WTC11 (cell line): ENCODE measurements around the gene SIRT2. TPM values are rescaled to one million over a fixed set of nuclear protein-coding genes. Genes with fewer than 3 reads are reported as not detected.

Experiments
- ATAC-seq: fragments of 200-7000 bp; cut with Tn5 transposase; 2 replicates; pipeline ENCODE4 v1.10.0; 2021; ENCODE audit warnings: mild to moderate bottlenecking, moderate library complexity
- CTCF ChIA-PET: fragments of 300-600 bp; sonication (Branson Sonifier 250); formaldehyde crosslinking; loops from one replicate; lab custom pipeline; 2021; ENCODE audit warnings: antibody characterized with exemption; lab: Charles Lee
- POLR2A ChIA-PET: fragments of 350-600 bp; sonication (Branson Sonifier 250); formaldehyde crosslinking; loops from one replicate; lab custom pipeline; 2021; ENCODE audit warnings: antibody characterized with exemption; lab: Charles Lee
- DNase-seq: peaks from one replicate; pipeline ENCODE4 v3.0.0; 2021; ENCODE audit warnings: low spot score
- H3K27ac Mint-ChIP-seq: 2 replicates; pipeline ENCODE4 v1.8.0; 2021; ENCODE audit warnings: mixed read lengths
- H3K27me3 Mint-ChIP-seq: 2 replicates; pipeline ENCODE4 v1.8.0; 2021; ENCODE audit warnings: low read depth, mild to moderate bottlenecking, moderate library complexity, mixed read lengths
- H3K36me3 Mint-ChIP-seq: 2 replicates; pipeline ENCODE4 v1.8.0; 2021; ENCODE audit warnings: mixed read lengths
- H3K4me1 Mint-ChIP-seq: 2 replicates; pipeline ENCODE4 v1.8.0; 2022; ENCODE audit warnings: mixed read lengths
- H3K4me3 Mint-ChIP-seq: 2 replicates; pipeline ENCODE4 v1.8.0; 2021; ENCODE audit warnings: mild to moderate bottlenecking, moderate library complexity, mixed read lengths
- H3K9me3 Mint-ChIP-seq: 2 replicates; pipeline ENCODE4 v1.8.0; 2021; ENCODE audit warnings: mixed read lengths
- AR ChIP-seq: fragments of 250-450 bp; sonication (Bioruptor Pico); IDR thresholded peaks from 2 replicates; pipeline ENCODE4 v1.9.0; 2021; ENCODE audit warnings: mild to moderate bottlenecking
- ERG ChIP-seq: fragments of 250-450 bp; sonication (Bioruptor Pico); IDR thresholded peaks from 2 replicates; pipeline ENCODE4 v1.8.0; 2021; ENCODE audit warnings: mild to moderate bottlenecking
- JAZF1 ChIP-seq: fragments of 250-450 bp; sonication (Bioruptor Pico); IDR thresholded peaks from 2 replicates; pipeline ENCODE4 v1.9.0; 2021; ENCODE audit warnings: moderate library complexity, mild to moderate bottlenecking, inconsistent platforms
- NFYB ChIP-seq: sonication (generic); formaldehyde crosslinking; conservative IDR thresholded peaks from 2 replicates; pipeline ENCODE4 v1.8.0; 2022; ENCODE audit warnings: low read depth, missing genetic modification reagents
- ZBTB21 ChIP-seq: sonication (generic); formaldehyde crosslinking; IDR thresholded peaks from 2 replicates; pipeline ENCODE4 v1.8.1; 2023; ENCODE audit warnings: mild to moderate bottlenecking, missing genetic modification reagents, borderline replicate concordance
- ZNF416 ChIP-seq: fragments of 250-450 bp; sonication (Bioruptor Pico); IDR thresholded peaks from 2 replicates; pipeline ENCODE4 v1.9.0; 2021; ENCODE audit warnings: mild to moderate bottlenecking, inconsistent platforms
- total RNA-seq: library from RNA; stranded (reverse); gene quantifications from 3 replicates; pipeline ENCODE4 v1.2.3, GENCODE V29; 2021
- TF ChIP-seq, protein P1 (sequence below): sonication (generic); formaldehyde crosslinking; IDR thresholded peaks from 2 replicates; pipeline ENCODE4 v1.8.0; 2023; ENCODE audit warnings: mild to moderate bottlenecking, missing genetic modification reagents
- TF ChIP-seq, protein P2 (sequence below): sonication (generic); formaldehyde crosslinking; IDR thresholded peaks from 2 replicates; pipeline ENCODE4 v1.8.1; 2022; ENCODE audit warnings: missing genetic modification reagents, borderline replicate concordance
- TF ChIP-seq, protein P3 (sequence below): sonication (generic); formaldehyde crosslinking; IDR thresholded peaks from 2 replicates; pipeline ENCODE4 v1.8.0; 2022; ENCODE audit warnings: mild to moderate bottlenecking, missing genetic modification reagents
- TF ChIP-seq, protein P4 (sequence below): sonication (generic); formaldehyde crosslinking; IDR thresholded peaks from 2 replicates; pipeline ENCODE4 v1.8.1; 2023; ENCODE audit warnings: mild to moderate bottlenecking, missing genetic modification reagents, borderline replicate concordance

Gene SIRT2
- total RNA-seq, 1 experiment from 2014 or later = 9.5 TPM

DNA sequence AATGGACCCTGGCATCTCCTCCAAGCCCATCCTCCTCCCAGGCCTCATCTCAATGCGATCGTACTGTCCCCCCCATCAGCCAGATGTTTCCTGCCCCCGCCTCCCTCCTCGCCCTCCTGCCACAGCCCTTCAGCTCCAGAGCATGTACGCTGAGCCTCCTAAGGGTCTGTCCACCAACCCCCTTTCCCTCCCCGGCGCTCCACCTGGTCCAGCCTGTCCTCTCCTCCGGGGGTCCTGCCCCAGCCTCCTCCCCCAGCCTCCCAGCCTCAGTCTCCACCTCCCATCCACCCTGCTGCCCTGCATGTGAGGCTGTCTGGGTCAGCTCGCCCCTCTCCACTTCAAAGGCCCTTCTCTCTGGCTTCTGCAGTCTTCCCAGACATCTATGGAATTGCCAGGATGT lies 4.5 kb downstream of the SIRT2 start (continued):
- TF ChIP-seq ERG (CRISPR knock-in tag) (no peak), JAZF1 (CRISPR knock-in tag) (no peak)
- TF ChIP-seq, protein P1, sequence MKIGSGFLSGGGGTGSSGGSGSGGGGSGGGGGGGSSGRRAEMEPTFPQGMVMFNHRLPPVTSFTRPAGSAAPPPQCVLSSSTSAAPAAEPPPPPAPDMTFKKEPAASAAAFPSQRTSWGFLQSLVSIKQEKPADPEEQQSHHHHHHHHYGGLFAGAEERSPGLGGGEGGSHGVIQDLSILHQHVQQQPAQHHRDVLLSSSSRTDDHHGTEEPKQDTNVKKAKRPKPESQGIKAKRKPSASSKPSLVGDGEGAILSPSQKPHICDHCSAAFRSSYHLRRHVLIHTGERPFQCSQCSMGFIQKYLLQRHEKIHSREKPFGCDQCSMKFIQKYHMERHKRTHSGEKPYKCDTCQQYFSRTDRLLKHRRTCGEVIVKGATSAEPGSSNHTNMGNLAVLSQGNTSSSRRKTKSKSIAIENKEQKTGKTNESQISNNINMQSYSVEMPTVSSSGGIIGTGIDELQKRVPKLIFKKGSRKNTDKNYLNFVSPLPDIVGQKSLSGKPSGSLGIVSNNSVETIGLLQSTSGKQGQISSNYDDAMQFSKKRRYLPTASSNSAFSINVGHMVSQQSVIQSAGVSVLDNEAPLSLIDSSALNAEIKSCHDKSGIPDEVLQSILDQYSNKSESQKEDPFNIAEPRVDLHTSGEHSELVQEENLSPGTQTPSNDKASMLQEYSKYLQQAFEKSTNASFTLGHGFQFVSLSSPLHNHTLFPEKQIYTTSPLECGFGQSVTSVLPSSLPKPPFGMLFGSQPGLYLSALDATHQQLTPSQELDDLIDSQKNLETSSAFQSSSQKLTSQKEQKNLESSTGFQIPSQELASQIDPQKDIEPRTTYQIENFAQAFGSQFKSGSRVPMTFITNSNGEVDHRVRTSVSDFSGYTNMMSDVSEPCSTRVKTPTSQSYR (CRISPR knock-in tag) = no peak

GRCh38 chr19:38893341-38893771 lies 6.1 kb downstream of the SIRT2 start:
- Mint-ChIP-seq H3K9me3 (no peaks in the 10 kb centered on the region), H3K36me3 (no peaks in the 10 kb centered on the region), H3K27me3 (peaks cover 13% of the 10 kb centered on the region), H3K4me1 (peaks cover 1% of the 10 kb centered on the region; the same call in 1 of the 2 replicates), H3K27ac (no peak overlapping the region), H3K4me3 (no peak overlapping the region)
- POLR2A ChIA-PET = no interaction called here
- DNase-seq (no peak), ATAC-seq (no peak)
- CTCF ChIA-PET = interaction anchor here (1.4 kb wide), 1 partner anchor 23 kb away, joined by 3 read pairs; no protein-coding TSS in a partner anchor
- TF ChIP-seq AR (CRISPR knock-in tag) = no peak
- no peak for TF ChIP-seq ZNF416

DNA sequence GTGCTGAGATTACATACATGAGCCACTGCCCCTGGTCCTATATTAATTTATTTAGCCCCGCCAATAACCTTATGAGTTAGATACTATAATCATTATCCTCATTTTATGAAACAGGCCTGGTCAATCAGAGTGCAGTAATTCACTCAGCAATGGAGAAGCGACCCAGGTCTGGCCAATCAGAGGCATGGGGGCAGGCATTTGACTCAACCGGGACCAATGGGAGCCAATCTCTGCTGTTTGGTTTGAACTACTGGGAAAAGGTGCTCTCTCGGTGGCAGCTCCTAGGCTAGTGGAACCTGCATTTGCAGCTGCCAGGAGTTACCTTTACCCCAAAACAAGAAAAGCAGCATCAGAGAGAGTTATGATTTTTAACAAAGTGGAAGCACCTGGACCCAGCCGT lies 6.6 kb downstream of the SIRT2 start:
- no peaks in the 10 kb centered on the region for H3K9me3 Mint-ChIP-seq
- no peak overlapping the region for H3K4me3 Mint-ChIP-seq
- ChIA-PET POLR2A (no interaction called here), CTCF (interaction anchor here (1.4 kb wide), 1 partner anchor 23 kb away, joined by 3 read pairs; no protein-coding TSS in a partner anchor)
- TF ChIP-seq, protein P2, sequence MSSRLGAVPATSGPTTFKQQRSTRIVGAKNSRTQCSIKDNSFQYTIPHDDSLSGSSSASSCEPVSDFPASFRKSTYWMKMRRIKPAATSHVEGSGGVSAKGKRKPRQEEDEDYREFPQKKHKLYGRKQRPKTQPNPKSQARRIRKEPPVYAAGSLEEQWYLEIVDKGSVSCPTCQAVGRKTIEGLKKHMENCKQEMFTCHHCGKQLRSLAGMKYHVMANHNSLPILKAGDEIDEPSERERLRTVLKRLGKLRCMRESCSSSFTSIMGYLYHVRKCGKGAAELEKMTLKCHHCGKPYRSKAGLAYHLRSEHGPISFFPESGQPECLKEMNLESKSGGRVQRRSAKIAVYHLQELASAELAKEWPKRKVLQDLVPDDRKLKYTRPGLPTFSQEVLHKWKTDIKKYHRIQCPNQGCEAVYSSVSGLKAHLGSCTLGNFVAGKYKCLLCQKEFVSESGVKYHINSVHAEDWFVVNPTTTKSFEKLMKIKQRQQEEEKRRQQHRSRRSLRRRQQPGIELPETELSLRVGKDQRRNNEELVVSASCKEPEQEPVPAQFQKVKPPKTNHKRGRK (CRISPR knock-in tag) = no peak
- TF ChIP-seq, protein P3, sequence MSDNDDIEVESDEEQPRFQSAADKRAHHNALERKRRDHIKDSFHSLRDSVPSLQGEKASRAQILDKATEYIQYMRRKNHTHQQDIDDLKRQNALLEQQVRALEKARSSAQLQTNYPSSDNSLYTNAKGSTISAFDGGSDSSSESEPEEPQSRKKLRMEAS (CRISPR knock-in tag) = no peak
- TF ChIP-seq, protein P4, sequence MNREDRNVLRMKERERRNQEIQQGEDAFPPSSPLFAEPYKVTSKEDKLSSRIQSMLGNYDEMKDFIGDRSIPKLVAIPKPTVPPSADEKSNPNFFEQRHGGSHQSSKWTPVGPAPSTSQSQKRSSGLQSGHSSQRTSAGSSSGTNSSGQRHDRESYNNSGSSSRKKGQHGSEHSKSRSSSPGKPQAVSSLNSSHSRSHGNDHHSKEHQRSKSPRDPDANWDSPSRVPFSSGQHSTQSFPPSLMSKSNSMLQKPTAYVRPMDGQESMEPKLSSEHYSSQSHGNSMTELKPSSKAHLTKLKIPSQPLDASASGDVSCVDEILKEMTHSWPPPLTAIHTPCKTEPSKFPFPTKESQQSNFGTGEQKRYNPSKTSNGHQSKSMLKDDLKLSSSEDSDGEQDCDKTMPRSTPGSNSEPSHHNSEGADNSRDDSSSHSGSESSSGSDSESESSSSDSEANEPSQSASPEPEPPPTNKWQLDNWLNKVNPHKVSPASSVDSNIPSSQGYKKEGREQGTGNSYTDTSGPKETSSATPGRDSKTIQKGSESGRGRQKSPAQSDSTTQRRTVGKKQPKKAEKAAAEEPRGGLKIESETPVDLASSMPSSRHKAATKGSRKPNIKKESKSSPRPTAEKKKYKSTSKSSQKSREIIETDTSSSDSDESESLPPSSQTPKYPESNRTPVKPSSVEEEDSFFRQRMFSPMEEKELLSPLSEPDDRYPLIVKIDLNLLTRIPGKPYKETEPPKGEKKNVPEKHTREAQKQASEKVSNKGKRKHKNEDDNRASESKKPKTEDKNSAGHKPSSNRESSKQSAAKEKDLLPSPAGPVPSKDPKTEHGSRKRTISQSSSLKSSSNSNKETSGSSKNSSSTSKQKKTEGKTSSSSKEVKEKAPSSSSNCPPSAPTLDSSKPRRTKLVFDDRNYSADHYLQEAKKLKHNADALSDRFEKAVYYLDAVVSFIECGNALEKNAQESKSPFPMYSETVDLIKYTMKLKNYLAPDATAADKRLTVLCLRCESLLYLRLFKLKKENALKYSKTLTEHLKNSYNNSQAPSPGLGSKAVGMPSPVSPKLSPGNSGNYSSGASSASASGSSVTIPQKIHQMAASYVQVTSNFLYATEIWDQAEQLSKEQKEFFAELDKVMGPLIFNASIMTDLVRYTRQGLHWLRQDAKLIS (CRISPR knock-in tag) = no peak
- TF ChIP-seq NFYB (peak; percentile 58; the same call in 1 of the 2 replicates), JAZF1 (CRISPR knock-in tag) (no peak), ZBTB21 (no peak)
- DNase-seq = no peak
- no peak overlapping the region for H3K27ac Mint-ChIP-seq
- no peaks in the 10 kb centered on the region for H3K36me3 Mint-ChIP-seq
- H3K27me3 Mint-ChIP-seq = peaks cover 8% of the 10 kb centered on the region
- peak; percentile 65 for ATAC-seq
- H3K4me1 Mint-ChIP-seq = no peaks in the 10 kb centered on the region
